Lower leg skin (tissue), 3 donors: ENCODE results near the gene KCNC1.

Experiments used
- POLR2A ChIP-seq, 2 donors: fragments of 450-650 bp; IDR thresholded peaks; one replicate each; pipeline ENCODE4 v1.6.1; 2016 to 2017; ENCODE audit warnings: antibody characterized with exemption in 2 of 2, mild to moderate bottlenecking in 1 of 2, moderate library complexity in 1 of 2
- TF ChIP-seq, protein P1 (sequence below), 3 donors: fragments of 450-650 bp; IDR thresholded peaks; one replicate each; pipeline ENCODE4 v1.5.1; 2016; ENCODE audit warnings: antibody characterized with exemption in 3 of 3, mild to moderate bottlenecking in 3 of 3, moderate library complexity in 2 of 3

DNA sequence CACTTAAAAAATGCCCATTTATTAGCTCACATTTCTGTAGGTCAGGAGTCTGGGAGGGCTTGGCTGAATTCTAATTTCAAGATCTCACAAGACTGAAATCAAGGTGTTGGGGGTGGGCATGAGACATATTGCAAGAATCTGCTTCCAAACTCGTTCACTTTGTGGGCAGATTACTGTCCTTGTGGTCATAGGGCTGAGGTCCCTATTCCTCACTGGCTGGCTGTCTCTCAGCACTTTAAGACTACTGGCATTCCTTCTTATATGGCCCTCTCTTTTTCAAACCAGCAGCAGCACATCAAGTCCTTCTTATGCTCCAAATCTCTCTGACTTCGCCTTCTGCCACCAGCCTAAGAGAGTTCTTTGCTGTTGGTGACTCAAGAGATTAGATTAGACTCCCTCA is 43.0 kb upstream of the KCNC1 start:
- TF ChIP-seq, protein P1, sequence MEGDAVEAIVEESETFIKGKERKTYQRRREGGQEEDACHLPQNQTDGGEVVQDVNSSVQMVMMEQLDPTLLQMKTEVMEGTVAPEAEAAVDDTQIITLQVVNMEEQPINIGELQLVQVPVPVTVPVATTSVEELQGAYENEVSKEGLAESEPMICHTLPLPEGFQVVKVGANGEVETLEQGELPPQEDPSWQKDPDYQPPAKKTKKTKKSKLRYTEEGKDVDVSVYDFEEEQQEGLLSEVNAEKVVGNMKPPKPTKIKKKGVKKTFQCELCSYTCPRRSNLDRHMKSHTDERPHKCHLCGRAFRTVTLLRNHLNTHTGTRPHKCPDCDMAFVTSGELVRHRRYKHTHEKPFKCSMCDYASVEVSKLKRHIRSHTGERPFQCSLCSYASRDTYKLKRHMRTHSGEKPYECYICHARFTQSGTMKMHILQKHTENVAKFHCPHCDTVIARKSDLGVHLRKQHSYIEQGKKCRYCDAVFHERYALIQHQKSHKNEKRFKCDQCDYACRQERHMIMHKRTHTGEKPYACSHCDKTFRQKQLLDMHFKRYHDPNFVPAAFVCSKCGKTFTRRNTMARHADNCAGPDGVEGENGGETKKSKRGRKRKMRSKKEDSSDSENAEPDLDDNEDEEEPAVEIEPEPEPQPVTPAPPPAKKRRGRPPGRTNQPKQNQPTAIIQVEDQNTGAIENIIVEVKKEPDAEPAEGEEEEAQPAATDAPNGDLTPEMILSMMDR (IDR thresholded peaks at IDR 0.05): no peak
- TF ChIP-seq POLR2A (IDR thresholded peaks at IDR 0.05): no peak
